Stimulated activated naive CD8-positive, alpha-beta T cell treated with anti-CD3 and anti-CD28 coated beads, Interleukin-15, Interleukin-2, amounts not matched to agents 100 ng/mL and 50 ng/mL, for 24 hours (primary cell): ENCODE results near the gene ARHGEF10L.

Source experiments
- H3K27ac Mint-ChIP-seq: one replicate; pipeline ENCODE4 v1.8.0; 2021; ENCODE audit warnings: mild to moderate bottlenecking, mixed read lengths
- H3K27me3 Mint-ChIP-seq: one replicate; pipeline ENCODE4 v1.8.0; 2021; ENCODE audit warnings: mixed read lengths
- H3K36me3 Mint-ChIP-seq: one replicate; pipeline ENCODE4 v1.8.0; 2021; ENCODE audit warnings: low read depth, mixed read lengths
- H3K4me1 Mint-ChIP-seq: one replicate; pipeline ENCODE4 v1.8.0; 2021; ENCODE audit warnings: low read depth, mixed read lengths
- H3K4me3 Mint-ChIP-seq: one replicate; pipeline ENCODE4 v1.8.0; 2021; ENCODE audit warnings: mild to moderate bottlenecking, mixed read lengths
- H3K9me3 Mint-ChIP-seq: one replicate; pipeline ENCODE4 v1.8.0; 2021; ENCODE audit warnings: mixed read lengths

ARHGEF10L gene

DNA sequence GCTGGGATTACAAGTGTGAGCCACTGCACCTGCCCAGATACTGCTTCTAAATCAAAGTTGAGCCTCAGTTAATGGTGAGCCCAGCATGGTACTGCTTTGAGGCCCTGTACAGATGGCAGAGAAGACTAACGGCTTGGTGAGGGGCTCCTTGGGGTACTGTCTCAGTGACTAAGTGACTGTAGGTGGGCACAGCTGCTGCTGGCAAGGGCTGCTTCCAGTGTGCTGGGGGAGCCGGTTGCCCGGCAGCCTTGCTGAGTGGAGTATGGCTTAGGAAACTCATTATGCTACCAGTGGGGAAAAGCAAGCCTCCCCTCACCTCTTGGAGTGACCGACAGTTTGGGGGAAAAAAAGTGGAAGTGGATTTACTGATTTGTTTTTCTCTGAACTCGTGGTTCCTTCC, 23.6 kb upstream of the ARHGEF10L start:
- no peaks in the 10 kb centered on the region for H3K4me1 Mint-ChIP-seq
- no peak overlapping the region for H3K4me3 Mint-ChIP-seq
- no peaks in the 10 kb centered on the region for H3K36me3 Mint-ChIP-seq
- H3K27ac Mint-ChIP-seq, result no peak overlapping the region
- H3K9me3 Mint-ChIP-seq, result no peaks in the 10 kb centered on the region
- peaks cover 25% of the 10 kb centered on the region for H3K27me3 Mint-ChIP-seq

DNA sequence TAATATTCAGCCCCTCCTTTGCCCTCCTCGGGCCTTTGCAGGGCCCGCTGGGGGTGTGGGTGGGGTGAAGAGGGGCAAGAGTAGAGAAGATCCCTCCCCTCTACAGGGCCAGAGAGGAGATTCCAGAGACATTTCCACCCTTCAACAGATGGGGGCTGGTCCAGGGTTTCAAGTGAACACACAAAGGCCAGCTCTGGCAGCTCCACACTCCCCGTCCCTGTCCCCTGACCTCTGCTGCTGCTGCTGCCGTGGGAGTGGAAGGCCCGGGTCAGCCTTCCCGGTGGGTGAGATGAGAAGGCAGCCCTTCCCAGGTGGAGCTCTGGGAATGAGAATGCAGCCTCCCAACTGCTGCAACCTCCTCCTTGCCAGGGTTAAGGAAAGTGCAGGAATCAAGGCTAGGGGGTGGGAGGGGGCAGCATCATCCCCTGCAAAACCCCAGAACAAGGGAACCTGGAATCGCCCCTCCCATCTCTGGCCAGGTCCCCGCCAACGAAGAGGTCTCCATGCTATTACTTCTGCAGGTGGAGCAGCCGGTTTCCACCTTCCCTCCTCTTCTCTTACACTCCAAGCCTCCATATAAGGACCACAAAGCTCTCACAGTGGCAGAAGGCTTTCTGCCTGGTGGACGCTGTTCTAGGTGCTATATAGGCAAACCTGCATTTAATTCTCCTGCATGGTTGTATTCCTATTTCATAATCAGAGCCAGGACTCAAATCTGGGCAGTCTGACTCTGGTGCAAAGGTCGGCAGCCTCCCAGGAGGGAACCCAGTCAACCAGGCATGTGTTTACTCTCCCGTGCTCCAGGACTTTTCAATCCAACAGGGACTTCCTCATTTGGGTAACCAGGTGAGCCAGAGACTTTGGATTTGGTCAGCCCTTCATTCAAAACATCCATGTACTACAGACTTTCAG, 22.9 kb upstream of the ARHGEF10L start:
- Mint-ChIP-seq H3K36me3 (no peaks in the 10 kb centered on the region), H3K27ac (no peak overlapping the region), H3K4me1 (no peaks in the 10 kb centered on the region), H3K4me3 (no peak overlapping the region), H3K9me3 (no peaks in the 10 kb centered on the region), H3K27me3 (peaks cover 25% of the 10 kb centered on the region)

DNA sequence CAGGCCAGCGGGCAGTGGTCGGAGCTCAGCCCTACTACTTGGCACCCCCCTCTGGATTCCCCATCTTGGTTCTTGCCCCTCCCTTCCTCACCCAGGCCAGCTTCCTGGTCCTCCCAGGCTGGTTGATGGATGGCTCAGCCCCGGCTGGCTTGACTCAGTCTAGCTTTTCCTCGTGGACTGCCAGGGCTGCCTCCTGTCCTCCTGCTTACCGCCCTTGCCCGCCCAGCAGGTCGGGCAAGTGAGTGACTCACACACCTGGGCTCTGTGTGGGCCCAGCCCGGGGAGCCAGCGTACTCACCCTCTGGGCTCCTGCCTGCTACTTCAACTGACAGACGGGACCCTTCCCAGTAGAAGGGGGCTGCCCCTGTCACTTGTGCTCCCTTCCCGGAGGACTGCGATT, 19.5 kb upstream of the ARHGEF10L start:
- Mint-ChIP-seq H3K4me1 (no peaks in the 10 kb centered on the region), H3K9me3 (no peaks in the 10 kb centered on the region), H3K4me3 (no peak overlapping the region), H3K36me3 (no peaks in the 10 kb centered on the region), H3K27me3 (peaks cover 33% of the 10 kb centered on the region), H3K27ac (no peak overlapping the region)

DNA sequence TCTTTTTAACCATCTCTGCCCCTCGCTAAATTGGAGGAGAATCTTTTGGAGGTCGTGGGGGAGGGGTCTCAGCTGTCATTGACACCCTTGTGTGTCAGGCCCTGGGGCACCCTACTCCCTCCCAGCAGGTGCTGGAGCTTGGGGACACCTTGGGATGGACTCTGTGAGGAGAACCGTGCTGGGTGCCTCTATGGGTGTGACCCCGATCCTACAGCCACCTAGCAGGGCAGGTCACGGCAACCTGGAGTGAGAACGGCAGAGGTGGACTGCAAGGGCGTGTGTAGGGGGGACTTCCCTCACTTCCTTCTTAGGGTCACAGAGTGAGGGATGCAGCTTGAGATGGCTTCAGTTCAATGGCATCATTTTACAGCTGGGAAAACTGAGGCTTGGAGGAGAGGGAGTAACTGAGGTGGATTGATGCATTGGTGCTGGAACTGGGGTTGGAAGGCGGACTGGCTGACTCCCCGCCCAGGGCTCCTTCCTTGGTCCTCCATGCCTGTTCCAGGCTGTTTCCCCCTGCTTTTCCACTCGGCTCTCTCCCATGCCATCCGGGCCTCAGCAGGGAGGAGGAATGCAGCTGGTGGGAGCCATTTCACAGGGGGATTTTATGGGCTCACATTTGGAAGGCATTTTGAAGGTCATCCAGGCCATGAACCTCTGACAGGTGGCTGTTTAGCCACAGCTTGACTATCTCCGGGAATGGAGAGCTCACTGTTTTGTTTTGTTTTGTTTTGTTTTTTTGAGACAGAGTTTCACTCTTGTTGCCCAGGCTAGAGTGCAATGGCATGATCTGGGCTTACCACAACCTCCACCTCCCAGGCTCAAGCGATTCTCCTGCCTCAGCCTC, 18.8 kb upstream of the ARHGEF10L start:
- H3K36me3 Mint-ChIP-seq, result no peaks in the 10 kb centered on the region
- H3K27me3 Mint-ChIP-seq, result peaks cover 30% of the 10 kb centered on the region
- no peak overlapping the region for H3K4me3 Mint-ChIP-seq
- H3K27ac Mint-ChIP-seq, result no peak overlapping the region
- no peaks in the 10 kb centered on the region for H3K4me1 Mint-ChIP-seq
- no peaks in the 10 kb centered on the region for H3K9me3 Mint-ChIP-seq

DNA sequence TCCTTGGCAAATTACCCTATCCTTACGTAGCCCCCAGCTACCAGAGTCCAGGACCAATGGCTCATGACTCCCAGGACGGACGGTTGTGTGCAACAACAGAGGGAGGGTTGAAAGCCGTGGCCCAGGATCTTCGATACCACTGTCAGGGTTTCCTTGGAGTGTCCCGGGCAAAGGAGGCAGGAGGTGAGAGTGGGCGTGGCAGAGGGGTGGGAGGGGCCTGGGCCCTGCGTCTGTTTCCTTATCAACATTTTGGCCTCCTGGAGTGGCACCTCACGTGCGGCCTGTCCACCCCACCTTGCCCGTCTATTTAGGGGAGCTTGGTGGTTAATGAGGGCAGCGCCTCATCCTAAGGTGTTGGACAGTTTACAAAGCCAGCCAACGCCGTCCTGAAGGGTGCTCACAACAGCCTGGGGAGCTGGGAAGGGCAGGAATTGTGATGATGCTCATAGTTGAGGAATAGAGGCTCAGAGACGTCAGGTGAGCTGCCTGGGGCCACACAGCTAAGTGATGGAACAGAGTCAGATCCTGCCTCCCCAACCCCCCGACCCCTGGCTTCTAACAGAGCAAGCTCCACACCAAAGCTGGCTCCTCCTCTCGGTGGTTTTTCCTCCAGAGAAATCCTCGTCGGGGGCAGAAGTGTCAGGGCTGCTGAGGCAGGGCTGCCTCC, 17.4 kb upstream of the ARHGEF10L start:
- Mint-ChIP-seq H3K4me3 (no peak overlapping the region), H3K27me3 (peaks cover 26% of the 10 kb centered on the region), H3K36me3 (no peaks in the 10 kb centered on the region), H3K27ac (no peak overlapping the region), H3K4me1 (no peaks in the 10 kb centered on the region), H3K9me3 (no peaks in the 10 kb centered on the region)

DNA sequence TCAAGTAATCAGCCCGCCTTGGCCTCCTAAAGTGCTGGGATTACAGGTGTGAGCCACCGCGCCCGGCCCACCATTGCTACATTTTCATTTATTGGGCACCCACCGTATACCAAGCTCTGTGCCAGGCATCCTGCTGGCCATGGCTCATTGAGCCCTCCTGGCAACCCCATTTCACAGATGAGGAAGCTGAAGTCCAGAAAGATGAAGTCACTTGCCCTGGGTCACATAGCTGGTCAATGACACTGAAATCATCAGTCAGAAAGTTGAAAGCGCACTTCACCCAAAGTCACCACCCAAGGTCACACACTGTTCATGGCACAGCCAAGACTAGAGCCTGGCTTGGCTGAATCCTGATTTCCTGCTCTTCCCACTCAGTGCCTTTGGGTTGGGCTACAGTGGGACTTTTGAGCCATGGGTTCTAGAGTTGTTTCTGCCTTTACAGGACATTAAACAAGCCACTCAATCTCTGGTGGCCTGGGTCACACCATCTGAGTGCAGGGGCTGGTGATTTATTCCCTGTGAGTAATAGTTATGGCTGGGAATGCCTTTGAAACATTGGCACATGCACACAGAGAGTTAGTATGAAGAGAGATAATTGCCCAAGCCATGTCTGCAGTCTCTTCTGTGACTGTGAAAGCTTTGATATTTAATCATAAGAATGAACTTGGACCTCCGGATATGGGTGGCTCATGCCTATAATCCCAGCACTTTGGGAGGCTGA, 16.0 kb upstream of the ARHGEF10L start:
- no peaks in the 10 kb centered on the region for H3K9me3 Mint-ChIP-seq
- peaks cover 26% of the 10 kb centered on the region for H3K27me3 Mint-ChIP-seq

DNA sequence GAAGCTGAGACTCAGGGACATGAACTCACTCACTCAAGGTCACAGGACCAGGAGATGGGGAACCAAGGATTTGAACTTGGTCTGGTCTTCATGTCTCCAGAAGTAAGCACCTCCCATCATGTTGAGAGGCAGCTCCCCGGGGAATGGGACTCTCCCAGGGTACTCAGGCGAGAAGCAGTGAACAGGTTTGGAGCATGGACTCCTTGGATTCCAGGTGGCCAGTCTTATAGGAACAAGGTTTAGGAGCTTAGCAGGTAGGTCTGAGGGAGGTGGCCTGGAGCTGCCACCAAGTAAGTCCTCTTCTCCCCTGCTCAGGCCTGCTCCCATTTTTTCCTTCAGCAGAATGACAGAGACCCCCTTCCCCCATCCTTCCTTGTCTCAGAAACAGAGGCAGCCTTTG, 14.9 kb upstream of the ARHGEF10L start:
- H3K4me3 Mint-ChIP-seq, result no peak overlapping the region
- H3K36me3 Mint-ChIP-seq, result no peaks in the 10 kb centered on the region
- peaks cover 29% of the 10 kb centered on the region for H3K27me3 Mint-ChIP-seq
- no peaks in the 10 kb centered on the region for H3K4me1 Mint-ChIP-seq
- H3K27ac Mint-ChIP-seq, result no peak overlapping the region
- H3K9me3 Mint-ChIP-seq, result no peaks in the 10 kb centered on the region

More for the DNA sequence above, 16.0 kb upstream of the ARHGEF10L start:
- Mint-ChIP-seq H3K36me3 (no peaks in the 10 kb centered on the region), H3K4me1 (no peaks in the 10 kb centered on the region), H3K4me3 (no peak overlapping the region), H3K27ac (no peak overlapping the region)

DNA sequence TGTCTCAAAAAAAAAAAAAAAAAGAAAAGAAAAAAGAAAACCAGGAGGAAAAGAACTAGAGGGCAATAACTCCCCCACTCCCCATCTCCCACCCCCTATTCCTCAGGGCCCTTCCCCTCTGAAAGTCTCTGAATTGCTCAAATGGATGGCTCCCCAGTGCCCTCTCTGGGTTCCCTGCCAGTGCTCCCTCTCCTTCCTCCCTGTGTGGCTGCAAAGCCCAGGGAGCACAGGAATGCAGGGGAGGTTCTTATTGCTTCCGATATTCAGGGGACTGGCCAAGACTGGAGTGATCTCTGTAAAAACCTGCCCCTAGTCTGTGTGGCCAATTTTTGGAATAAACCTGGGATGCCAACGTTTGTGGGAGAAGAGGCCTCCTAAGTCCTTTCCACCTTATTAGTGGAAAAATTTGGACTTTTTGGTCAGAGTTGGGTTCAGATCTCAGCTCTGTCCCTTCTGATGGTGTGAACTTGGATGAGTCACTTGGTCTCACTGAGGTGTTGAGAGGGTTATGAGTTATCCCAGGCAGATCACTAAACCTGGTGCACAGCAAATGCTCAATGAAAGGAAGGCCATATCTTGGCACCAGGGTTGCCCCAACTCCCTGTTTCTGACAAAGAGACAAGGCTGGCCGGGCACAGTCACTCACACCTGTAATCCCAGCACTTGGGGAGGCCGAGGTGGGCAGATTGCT, 13.4 kb upstream of the ARHGEF10L start:
- Mint-ChIP-seq H3K27ac (no peak overlapping the region), H3K27me3 (peaks cover 24% of the 10 kb centered on the region), H3K4me1 (no peaks in the 10 kb centered on the region), H3K36me3 (no peaks in the 10 kb centered on the region), H3K4me3 (no peak overlapping the region), H3K9me3 (no peaks in the 10 kb centered on the region)

DNA sequence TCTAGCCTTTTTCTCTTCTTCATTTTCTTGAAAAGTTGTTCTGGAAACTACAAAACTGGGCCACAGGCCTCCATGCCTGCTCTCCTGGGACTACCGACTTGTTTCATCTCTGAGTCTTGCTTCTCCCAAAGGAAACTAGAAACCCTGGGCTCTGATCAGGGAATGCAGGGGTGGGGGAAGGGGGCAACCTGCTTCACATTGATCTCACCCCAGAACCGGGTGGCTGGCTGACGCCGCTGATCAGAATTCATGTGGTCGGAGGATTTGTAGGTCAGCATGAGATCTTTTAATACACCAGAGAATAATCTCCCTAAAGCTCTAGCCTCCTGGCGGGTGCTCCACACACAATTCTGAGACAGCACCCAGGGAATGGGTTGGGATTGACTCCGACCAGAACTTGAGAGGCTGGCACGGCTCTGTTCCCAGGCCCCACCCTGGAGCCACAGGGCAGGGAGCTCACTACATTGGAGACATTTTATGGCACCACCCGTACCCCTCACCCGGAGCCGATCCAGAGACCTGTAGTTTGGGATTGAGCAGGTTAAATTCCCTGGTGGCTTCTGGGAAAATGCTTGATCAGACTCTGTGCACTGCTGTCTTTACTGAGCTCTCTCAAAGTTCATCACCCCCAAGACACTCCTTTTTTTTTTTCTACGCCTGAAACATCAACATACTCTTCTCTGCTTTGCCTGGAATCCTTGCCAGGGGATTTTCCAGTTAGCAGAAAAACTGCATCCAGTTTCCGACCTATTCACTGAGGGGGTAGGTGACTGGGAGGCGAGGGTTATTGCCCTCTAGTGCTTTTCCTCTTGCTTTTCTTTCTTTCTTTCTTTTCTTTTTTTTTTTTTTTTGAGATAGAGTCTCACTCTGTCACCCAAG, 12.2 kb upstream of the ARHGEF10L start:
- Mint-ChIP-seq H3K4me3 (no peak overlapping the region), H3K27ac (no peak overlapping the region), H3K27me3 (peaks cover 17% of the 10 kb centered on the region), H3K9me3 (no peaks in the 10 kb centered on the region), H3K4me1 (no peaks in the 10 kb centered on the region), H3K36me3 (no peaks in the 10 kb centered on the region)

DNA sequence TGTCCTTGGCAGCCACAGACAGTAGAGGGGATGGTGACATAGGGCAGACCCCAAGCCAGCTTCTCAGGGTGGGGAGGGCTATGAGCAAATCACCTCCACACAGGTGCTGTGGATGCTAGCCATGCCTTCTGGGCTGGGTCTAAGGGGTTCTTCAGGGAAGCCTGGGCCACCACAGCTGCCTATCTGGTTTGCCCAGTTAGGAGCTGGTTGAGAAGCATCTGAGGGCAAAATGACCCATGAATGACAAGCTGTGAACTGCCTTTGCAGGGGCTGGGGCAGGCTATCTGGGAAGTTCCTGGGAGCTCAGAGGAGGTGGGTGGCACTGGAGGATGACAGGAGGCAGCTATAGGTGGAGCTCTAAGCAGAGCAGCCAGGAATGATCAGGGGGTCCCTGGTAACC, 10.1 kb upstream of the ARHGEF10L start:
- H3K4me3 Mint-ChIP-seq, result no peak overlapping the region
- H3K27ac Mint-ChIP-seq, result no peak overlapping the region
- no peaks in the 10 kb centered on the region for H3K36me3 Mint-ChIP-seq
- no peaks in the 10 kb centered on the region for H3K4me1 Mint-ChIP-seq
- peaks cover 13% of the 10 kb centered on the region for H3K27me3 Mint-ChIP-seq
- no peaks in the 10 kb centered on the region for H3K9me3 Mint-ChIP-seq

DNA sequence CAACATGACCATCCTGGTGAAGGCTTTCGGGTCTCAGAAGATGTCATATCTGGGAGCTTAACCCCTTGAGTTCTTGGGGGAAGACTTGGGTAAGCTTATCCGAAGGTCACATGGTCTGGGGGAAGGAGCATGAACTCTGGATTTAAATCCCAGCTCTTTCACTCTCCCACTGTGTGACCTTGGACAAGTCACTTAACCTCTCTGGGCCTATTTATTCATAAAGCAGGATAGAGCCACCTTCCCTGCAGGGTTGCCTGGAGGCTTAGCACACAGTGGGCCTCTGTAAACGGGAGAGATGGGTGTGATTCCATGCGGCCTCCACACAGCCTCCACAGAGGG, 8.2 kb upstream of the ARHGEF10L start:
- no peak overlapping the region for H3K4me3 Mint-ChIP-seq
- peaks cover 15% of the 10 kb centered on the region for H3K27me3 Mint-ChIP-seq
- no peak overlapping the region for H3K27ac Mint-ChIP-seq

DNA sequence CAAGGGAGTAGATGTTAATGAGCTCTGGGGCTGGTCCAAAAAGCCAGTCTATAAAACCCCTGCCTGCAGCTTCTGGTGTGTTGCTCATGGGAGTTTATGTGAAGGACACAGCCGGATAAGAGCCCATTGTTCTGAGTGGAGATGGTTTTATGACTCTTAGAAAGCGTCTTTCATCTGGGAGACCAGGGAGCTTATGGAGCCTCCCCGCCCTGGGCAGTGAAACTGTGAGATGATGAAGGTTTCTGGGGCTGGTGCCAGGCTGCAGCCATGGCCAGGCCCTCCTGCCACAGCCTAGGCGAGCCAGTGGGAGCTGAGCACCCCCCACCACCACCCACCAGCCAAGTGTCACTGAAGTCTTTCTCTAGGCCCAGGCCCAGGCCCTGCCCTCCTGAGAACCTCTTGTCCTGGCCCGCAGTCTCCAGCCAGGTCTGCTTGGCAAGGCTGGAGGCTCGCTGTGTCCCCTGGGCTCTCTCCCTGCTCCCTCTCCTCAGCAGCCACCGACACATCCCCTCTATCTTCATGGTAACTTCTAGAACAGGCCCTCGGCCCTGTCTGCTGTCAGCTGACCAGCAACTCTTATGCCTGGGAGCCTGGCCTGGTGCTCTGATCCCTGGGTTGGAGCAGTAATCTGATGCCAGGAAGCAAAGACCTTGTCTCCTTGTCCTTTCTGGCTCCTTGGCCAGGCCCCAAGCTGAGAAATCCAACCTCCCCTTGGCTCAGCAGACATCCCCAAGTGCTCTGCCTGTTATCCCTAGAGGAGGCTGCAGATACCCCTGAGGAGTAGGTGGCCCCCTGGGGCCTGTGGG, 7.6 kb upstream of the ARHGEF10L start:
- H3K4me1 Mint-ChIP-seq, result no peaks in the 10 kb centered on the region
- H3K9me3 Mint-ChIP-seq, result no peaks in the 10 kb centered on the region
- no peak overlapping the region for H3K4me3 Mint-ChIP-seq
- no peak overlapping the region for H3K27ac Mint-ChIP-seq
- peaks cover 20% of the 10 kb centered on the region for H3K27me3 Mint-ChIP-seq
- H3K36me3 Mint-ChIP-seq, result no peaks in the 10 kb centered on the region

More for the DNA sequence above, 8.2 kb upstream of the ARHGEF10L start:
- H3K36me3 Mint-ChIP-seq, result no peaks in the 10 kb centered on the region
- no peaks in the 10 kb centered on the region for H3K9me3 Mint-ChIP-seq
- no peaks in the 10 kb centered on the region for H3K4me1 Mint-ChIP-seq

DNA sequence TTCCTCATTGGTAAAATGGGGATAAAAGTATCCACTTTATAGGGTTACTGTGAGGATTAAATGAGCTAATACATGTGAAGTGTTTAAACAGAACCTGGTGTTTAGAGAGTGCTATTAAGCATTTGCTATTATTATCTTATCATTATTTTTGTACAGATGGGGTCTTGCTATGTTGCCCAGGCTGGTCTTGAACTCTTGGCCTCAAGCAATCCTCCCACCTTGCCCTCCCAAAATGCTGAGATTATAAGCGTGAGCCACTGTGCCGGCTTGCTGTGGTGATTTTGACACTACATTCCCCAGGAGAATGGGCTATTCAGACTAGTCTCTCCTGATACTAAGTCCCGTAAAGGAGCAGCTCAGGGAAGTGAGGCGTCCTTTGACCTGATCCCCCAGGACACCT, 6.3 kb upstream of the ARHGEF10L start:
- no peak overlapping the region for H3K27ac Mint-ChIP-seq
- H3K9me3 Mint-ChIP-seq, result no peaks in the 10 kb centered on the region
- H3K4me1 Mint-ChIP-seq, result no peaks in the 10 kb centered on the region
- no peak overlapping the region for H3K4me3 Mint-ChIP-seq
- H3K36me3 Mint-ChIP-seq, result no peaks in the 10 kb centered on the region
- peaks cover 26% of the 10 kb centered on the region for H3K27me3 Mint-ChIP-seq
